Liver (tissue), 3 donors: ENCODE results near the gene IKZF3.

ENCODE experiments used
- HNF4G ChIP-seq: IDR thresholded peaks from 2 replicates; pipeline ENCODE4 v1.6.1; 2016; ENCODE audit warnings: antibody characterized with exemption
- JUND ChIP-seq, 2 donors: IDR thresholded peaks; 2 replicates each; pipeline ENCODE4 v1.6.1; 2016; ENCODE audit warnings: antibody characterized with exemption in 2 of 2
- SP1 ChIP-seq: IDR thresholded peaks from 2 replicates; pipeline ENCODE4 v1.6.1; 2018; ENCODE audit warnings: antibody characterized with exemption, mild to moderate bottlenecking
- TAF1 ChIP-seq: conservative IDR thresholded peaks from 2 replicates; pipeline ENCODE4 v1.6.1; 2016; ENCODE audit warnings: antibody characterized with exemption, mild to moderate bottlenecking
- YY1 ChIP-seq: IDR thresholded peaks from 2 replicates; pipeline ENCODE4 v1.6.1; 2016; ENCODE audit warnings: antibody characterized with exemption, mild to moderate bottlenecking
- TF ChIP-seq, protein P1 (sequence below): fragments of 150-350 bp; IDR thresholded peaks from 2 replicates; pipeline ENCODE4 v1.5.1; 2017; ENCODE audit warnings: improper control_type of control experiment, low read depth, low read length; ENCODE audit not compliant: missing input control
- TF ChIP-seq, protein P2 (sequence below): IDR thresholded peaks from 2 replicates; pipeline ENCODE4 v1.6.1; 2016; ENCODE audit warnings: antibody characterized with exemption, mild to moderate bottlenecking
- TF ChIP-seq, protein P3 (sequence below): IDR thresholded peaks from 2 replicates; pipeline ENCODE4 v1.6.1; 2016; ENCODE audit warnings: antibody characterized with exemption
- TF ChIP-seq, protein P4 (sequence below): IDR thresholded peaks from 2 replicates; pipeline ENCODE4 v1.6.1; 2016; ENCODE audit warnings: antibody characterized with exemption
- TF ChIP-seq, protein P5 (sequence below): IDR thresholded peaks from 2 replicates; pipeline ENCODE4 v1.6.1; 2016; ENCODE audit warnings: antibody characterized with exemption
- donor health status: healthy.
- donor health status: healthy.

DNA sequence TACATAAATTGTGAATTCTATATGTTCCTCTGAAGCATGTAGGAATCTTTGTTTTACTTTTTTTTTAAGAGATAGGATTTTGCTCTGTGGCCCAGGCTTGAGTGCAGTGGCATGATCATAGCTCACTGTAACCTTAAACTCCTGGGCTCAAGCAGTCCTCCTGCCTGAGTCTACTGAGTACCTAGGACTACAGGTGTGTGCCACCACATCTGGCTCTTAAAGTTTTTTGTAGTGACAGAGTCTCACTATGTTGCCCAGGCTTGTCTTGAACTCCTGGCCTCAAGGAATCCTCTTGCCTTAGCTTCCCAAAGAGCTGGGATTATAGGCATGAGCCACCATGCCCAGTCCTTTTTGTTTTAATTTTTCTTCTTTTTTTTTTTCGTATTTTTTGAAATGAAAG, 25.3 kb downstream of the IKZF3 start:
- TF ChIP-seq, protein P1, sequence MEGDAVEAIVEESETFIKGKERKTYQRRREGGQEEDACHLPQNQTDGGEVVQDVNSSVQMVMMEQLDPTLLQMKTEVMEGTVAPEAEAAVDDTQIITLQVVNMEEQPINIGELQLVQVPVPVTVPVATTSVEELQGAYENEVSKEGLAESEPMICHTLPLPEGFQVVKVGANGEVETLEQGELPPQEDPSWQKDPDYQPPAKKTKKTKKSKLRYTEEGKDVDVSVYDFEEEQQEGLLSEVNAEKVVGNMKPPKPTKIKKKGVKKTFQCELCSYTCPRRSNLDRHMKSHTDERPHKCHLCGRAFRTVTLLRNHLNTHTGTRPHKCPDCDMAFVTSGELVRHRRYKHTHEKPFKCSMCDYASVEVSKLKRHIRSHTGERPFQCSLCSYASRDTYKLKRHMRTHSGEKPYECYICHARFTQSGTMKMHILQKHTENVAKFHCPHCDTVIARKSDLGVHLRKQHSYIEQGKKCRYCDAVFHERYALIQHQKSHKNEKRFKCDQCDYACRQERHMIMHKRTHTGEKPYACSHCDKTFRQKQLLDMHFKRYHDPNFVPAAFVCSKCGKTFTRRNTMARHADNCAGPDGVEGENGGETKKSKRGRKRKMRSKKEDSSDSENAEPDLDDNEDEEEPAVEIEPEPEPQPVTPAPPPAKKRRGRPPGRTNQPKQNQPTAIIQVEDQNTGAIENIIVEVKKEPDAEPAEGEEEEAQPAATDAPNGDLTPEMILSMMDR, result no peak
- TF ChIP-seq, protein P2, sequence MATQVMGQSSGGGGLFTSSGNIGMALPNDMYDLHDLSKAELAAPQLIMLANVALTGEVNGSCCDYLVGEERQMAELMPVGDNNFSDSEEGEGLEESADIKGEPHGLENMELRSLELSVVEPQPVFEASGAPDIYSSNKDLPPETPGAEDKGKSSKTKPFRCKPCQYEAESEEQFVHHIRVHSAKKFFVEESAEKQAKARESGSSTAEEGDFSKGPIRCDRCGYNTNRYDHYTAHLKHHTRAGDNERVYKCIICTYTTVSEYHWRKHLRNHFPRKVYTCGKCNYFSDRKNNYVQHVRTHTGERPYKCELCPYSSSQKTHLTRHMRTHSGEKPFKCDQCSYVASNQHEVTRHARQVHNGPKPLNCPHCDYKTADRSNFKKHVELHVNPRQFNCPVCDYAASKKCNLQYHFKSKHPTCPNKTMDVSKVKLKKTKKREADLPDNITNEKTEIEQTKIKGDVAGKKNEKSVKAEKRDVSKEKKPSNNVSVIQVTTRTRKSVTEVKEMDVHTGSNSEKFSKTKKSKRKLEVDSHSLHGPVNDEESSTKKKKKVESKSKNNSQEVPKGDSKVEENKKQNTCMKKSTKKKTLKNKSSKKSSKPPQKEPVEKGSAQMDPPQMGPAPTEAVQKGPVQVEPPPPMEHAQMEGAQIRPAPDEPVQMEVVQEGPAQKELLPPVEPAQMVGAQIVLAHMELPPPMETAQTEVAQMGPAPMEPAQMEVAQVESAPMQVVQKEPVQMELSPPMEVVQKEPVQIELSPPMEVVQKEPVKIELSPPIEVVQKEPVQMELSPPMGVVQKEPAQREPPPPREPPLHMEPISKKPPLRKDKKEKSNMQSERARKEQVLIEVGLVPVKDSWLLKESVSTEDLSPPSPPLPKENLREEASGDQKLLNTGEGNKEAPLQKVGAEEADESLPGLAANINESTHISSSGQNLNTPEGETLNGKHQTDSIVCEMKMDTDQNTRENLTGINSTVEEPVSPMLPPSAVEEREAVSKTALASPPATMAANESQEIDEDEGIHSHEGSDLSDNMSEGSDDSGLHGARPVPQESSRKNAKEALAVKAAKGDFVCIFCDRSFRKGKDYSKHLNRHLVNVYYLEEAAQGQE, result no peak
- TF ChIP-seq JUND (IDR thresholded peaks at IDR 0.05) (no peak), HNF4G (no peak), TAF1 (no peak), YY1 (no peak), SP1 (no peak)
- TF ChIP-seq, protein P3, sequence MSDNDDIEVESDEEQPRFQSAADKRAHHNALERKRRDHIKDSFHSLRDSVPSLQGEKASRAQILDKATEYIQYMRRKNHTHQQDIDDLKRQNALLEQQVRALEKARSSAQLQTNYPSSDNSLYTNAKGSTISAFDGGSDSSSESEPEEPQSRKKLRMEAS, result no peak
- TF ChIP-seq, protein P4, sequence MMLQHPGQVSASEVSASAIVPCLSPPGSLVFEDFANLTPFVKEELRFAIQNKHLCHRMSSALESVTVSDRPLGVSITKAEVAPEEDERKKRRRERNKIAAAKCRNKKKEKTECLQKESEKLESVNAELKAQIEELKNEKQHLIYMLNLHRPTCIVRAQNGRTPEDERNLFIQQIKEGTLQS, result no peak
- TF ChIP-seq, protein P5, sequence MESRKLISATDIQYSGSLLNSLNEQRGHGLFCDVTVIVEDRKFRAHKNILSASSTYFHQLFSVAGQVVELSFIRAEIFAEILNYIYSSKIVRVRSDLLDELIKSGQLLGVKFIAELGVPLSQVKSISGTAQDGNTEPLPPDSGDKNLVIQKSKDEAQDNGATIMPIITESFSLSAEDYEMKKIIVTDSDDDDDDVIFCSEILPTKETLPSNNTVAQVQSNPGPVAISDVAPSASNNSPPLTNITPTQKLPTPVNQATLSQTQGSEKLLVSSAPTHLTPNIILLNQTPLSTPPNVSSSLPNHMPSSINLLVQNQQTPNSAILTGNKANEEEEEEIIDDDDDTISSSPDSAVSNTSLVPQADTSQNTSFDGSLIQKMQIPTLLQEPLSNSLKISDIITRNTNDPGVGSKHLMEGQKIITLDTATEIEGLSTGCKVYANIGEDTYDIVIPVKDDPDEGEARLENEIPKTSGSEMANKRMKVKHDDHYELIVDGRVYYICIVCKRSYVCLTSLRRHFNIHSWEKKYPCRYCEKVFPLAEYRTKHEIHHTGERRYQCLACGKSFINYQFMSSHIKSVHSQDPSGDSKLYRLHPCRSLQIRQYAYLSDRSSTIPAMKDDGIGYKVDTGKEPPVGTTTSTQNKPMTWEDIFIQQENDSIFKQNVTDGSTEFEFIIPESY, result no peak
